ENCODE results near the gene STRA6.

Gene STRA6

GRCh38 chr15:74226761-74227540 is 24.4 kb upstream of the STRA6 start:
- no peak for DNase-seq (ENCODE audit: low read depth in 2 of 2)

DNA sequence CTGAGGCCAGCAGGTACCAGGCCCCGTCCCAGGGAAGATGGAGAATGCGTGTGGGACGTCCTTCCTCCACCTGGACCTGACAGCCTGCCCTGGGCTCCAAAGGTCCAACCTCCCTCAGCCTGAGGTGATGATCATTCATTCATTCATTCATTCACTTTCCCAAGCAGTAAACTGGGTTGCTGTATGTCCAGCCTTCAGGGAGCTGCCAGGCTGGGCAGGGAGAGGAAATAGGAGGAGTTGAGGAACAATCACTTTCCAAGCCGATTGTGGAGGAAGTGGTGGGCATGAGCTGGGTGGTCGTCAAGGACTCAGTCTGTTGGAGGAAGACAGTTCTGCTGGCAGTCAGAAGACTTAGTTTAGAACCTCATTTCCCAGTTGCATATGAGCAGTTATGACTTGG is 23.3 kb upstream of the STRA6 start:
- no peak for DNase-seq (ENCODE audit: low read depth in 2 of 2)

DNA sequence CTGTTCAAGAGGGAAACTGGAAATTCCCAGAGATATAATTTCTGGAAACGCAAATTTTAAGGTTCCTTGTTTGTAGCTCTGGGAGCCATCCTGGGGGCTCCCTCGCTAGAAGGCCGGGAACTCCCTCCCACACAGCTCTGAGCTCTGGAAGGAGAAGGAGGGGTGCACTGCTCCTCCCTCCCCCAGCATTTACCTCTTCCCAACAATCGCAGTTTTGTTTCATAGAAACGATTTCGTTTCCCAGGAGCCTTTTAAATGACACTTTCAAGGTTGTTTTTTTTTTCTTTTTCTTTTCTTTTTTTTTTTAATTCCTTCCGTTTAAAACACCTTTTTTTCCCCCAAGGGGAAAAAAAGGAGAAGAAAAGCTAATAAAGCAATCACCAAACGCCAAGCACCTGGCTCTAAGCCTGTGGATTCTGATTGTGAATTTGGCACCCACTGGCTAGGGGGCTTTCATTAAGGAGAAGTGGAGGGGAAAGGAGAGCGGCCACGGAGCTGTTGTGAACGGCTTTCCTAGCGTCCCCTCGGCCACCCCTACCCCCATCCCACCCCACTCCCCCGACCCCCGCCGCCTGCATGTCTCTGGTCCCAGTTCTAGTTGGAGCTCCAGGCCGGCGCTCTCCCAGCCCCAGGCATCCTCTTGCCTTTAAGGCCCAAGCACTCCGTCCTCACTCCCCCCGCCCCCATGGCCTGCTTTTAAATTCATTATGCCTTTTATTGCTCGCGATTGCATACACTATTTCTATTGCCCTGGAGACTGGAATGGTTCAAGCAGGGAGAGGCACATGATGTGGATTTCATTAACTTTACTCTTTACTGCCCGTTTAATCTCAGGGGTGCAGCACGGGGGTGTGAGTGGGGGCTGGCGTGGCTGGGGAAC is 19.9 kb upstream of the STRA6 start:
- DNase-seq (ENCODE audit: low read depth in 2 of 2), result no peak

GRCh38 chr15:74221399-74222239 is 19.0 kb upstream of the STRA6 start:
- DNase-seq (ENCODE audit: low read depth in 2 of 2), result no peak

DNA sequence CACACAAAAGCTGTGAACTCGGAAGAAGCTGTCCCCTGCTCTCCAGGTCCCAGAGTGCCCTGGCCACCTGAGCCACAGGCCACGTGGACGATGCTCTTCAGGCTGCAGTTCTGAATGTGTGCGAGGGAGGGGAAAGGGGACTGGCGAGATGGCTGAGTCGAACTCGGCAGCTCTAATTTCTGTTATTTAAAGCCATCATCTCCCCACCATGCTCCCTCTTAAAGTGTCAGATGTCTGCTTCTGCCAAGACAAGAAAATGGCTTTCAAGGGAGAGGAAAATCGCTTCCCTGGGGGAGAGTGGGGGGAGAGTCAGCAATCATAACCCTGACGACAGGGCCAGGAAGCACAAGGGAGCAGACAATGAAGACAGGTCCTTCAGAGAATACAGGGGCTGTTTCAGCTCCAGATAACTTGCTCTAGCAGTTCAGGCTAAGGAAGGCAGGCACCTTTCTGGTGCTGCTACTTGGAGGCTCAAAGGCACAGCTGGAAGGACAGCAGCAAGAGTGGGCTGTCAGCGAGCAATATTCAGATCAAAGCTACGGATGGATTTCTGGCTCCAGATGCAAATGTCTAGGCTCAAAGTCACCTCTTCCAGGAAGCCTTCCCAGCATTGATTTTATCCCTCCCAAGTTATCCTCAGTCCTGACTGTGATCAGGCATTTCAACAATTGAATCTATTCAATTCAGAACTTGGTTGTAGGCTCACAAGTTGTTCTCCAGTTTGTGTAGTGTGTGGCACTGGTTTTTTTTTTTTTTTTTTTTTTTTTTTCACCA is 18.1 kb upstream of the STRA6 start:
- DNase-seq (ENCODE audit: low read depth in 2 of 2), result no peak

DNA sequence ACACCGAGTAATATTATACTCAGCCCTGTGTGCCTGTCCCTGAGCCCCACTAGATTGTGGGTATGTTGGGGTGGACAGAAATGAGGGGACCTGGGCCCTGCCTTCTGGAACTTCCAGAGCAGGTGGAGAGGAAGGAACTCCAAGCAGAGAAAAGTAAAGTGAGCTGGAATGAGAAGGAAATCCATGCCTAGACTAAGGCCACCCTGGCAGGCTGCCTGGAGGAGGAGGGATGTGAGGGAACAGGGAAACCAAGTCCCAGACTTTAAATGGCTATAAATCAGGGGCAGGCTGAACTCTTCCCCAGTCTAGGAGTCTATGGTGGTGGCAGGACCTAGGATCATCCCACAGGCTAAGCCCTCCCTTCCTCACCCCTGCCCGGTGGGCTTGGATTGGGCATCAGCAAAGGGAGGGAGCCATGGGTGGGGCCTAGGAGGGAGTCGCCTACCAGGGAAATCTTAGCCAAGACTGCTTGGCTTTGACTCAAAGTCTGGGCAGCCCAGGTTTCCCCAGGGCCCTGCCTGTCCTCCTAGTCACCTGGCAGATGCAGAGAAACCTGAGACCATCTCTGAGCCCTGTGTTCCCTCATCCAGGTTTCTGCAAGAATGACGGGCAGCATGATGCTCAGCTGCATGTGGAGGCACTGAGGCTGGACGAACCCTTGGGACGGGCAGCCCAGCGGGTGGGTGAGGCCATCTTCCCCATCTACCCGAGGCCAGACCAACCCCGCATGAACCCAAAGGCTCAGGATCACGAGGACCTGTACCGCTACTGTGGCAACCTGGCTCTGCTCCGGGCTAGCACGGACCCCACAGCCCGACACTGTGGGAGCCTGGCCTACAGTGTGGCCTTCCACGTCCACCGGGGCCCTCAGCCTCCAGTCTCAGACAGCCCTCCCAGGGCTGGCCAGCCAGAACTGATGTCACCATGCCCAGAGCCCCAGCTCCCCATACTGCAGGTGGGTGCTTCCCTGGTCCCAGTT is 15.6 kb upstream of the STRA6 start:
- no peak for DNase-seq (ENCODE audit: low read depth in 2 of 2)

DNA sequence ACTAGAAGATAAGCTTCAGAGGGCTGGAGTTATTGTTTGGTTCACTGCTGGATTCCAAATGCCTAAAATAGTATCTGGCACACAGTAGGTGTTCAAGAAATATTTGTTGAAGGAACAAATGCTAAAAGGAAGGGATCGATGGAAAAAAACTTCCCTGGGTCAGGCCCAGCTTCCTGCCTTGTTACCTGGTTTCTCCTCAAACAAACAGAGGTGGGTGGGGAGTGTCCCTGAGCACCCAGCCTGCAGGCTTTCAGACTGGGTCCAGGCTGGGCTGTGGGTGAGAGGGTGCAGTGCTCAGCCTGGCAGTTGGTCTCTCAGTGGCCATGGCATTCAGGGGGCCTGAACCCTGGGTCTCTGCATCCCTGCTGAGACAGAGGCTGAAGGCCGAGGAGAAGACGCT is 14.4 kb upstream of the STRA6 start:
- no peak for DNase-seq (ENCODE audit: low read depth in 2 of 2)

GRCh38 chr15:74215958-74216357 is 13.4 kb upstream of the STRA6 start:
- no peak for DNase-seq (ENCODE audit: low read depth in 2 of 2)

- DNase-seq (ENCODE audit: low read depth in 2 of 2), result no peak
These were observed 11.9 kb upstream of the STRA6 start for GRCh38 chr15:74214324-74215021.

DNA sequence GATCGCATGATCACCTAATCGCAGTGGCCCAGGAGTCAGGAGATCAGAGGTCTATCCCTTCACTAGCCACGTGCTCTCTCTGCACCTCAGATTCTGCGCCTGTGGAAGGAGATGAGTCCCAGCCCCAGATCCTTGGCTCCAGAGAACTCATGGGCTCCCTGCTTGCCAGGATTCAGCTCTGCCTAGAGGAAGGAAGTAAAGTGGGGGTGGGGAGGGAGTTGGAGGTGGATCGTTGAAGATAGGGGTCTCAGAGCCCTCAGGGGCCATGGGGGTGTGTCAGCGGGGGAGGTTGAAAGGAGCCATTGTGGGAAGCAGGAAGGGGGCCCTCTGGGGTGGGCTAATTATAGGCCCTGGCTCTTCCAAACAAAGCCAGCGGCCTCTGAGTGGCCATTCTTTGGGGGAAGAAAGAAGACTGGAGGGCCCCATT is 11.3 kb upstream of the STRA6 start:
- DNase-seq (ENCODE audit: low read depth in 2 of 2), result no peak

GRCh38 chr15:74212494-74212893 is 9.9 kb upstream of the STRA6 start:
- DNase-seq (ENCODE audit: low read depth in 2 of 2), result no peak

DNA sequence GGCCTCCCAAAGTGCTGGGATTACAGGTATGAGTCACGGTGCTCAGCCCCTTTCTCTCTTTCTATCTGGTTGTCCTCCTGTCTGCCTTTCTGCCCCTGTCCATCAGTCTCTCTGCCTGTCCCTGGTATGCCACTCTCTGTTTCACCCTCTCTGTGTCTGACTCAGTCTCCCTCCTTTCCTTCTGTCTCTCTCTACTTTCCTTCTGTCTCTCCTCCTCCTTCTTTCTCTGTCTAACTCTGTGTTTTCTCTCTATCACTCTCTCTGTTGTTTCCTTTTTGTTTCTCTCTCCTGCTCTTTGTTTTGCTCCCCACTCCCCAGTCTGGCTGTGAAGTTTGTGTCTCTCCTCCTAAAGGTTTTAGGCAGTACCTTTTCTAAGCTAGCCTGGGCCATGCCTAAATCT is 9.1 kb upstream of the STRA6 start:
- DNase-seq (ENCODE audit: low read depth in 2 of 2), result no peak

GRCh38 chr15:74210729-74211128 is 8.1 kb upstream of the STRA6 start:
- no peak for DNase-seq (ENCODE audit: low read depth in 2 of 2)

- DNase-seq (ENCODE audit: low read depth in 2 of 2), result no peak
These were observed 7.5 kb upstream of the STRA6 start for GRCh38 chr15:74209997-74210671.

GRCh38 chr15:74209560-74209958 is 7.0 kb upstream of the STRA6 start:
- DNase-seq (ENCODE audit: low read depth in 2 of 2), result no peak

DNA sequence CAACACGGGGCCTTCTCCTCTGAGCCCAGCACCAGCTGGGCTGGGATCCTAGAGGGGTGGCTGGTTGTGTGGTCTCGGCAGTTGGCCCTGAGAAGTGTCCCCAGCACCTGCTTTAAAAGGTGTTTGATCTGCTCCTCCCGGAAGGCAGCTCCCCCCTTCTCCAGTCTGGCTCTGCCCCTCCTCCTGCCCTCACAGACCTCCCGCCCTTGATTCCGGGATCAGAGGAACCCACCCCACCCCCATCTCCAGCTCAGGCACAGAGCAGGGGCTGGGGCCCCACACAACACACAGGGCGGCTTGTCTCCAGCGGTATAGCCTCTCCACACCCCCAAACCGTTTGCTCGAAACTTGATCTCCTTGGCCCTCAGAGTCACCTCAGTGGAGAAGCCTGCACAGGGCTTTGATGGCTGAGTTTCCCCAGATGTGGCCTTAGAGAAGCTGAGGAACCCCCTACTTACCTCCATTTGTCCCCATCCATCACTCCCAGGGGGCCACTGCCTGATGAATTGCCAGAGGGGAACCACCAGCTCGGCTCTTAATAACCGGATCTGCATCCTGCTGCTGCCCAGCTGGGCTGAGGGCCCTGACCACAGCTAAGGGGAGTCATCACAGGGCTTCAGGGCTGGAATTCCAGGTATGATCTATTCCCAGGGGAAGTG is 6.4 kb upstream of the STRA6 start:
- DNase-seq (ENCODE audit: low read depth in 2 of 2), result no peak

GRCh38 chr15:74208496-74208895 is 5.9 kb upstream of the STRA6 start:
- no peak for DNase-seq (ENCODE audit: low read depth in 2 of 2)

DNA sequence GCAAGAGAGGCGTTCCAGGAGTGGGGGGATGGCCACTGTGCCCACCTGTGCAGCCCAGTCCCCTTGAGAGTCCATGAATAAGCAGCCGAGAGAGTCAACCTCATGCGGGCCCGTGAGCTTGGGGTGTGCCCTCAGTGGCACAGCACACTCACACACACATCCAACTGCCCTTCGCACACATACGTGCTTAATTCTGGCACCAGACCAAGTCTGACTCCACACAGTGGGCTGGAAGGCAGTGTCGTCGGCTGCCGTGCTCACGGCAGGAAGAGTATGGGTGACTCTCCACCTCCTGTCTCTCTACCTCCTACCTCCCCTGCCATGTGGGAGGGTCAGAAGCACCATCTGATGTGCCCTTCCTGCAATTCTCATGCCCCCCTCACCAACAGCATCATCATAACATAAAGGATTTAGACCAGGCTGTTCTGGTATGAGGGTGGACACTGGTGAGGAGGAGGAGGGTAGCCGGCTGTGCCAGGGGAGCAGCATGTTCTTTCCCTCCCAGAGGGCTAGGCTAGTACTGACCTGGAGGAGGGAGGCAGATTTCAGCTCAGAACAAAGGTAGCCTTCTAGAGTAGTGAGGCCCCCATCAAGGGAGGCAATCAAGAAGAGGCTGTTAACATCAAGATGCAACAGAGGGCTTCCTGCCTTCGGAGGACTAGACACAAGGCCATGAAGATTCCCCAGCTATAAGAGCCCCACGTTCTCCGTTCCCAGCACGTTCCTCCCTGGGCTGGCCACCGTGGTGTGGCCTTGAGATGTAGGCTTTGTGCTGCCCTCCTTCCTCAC is 5.3 kb upstream of the STRA6 start:
- no peak for DNase-seq (ENCODE audit: low read depth in 2 of 2)

All from stimulated activated CD8-positive, alpha-beta memory T cell treated with anti-CD3 and anti-CD28 coated beads, Interleukin-15, amount 100 ng/mL, for 48 hours (primary cell).